Activated effector memory CD4-positive, alpha-beta T cell treated with anti-CD3 and anti-CD28 coated beads, Interleukin-2, amount 50 U/mL, for 16 hours (primary cell): ENCODE measurements around the gene NUDT16L1.
A peak's percentile ranks its signal among the peaks of the same experiment; 100 is the strongest.

Experiments used
- DNase-seq: peaks from one replicate; pipeline ENCODE4 v3.0.0-alpha.2; 2020

NUDT16L1 gene

GRCh38 chr16:4664538-4665418 is 28.6 kb upstream of the NUDT16L1 start:
- peak; percentile 81 for DNase-seq

GRCh38 chr16:4666537-4667202 is 26.7 kb upstream of the NUDT16L1 start:
- no peak for DNase-seq

- no peak for DNase-seq
Measured at GRCh38 chr16:4667203-4667963, 26.0 kb upstream of the NUDT16L1 start.

- DNase-seq, result no peak
Measured at GRCh38 chr16:4668313-4668960, 24.9 kb upstream of the NUDT16L1 start.

GRCh38 chr16:4673387-4674046 is 19.8 kb upstream of the NUDT16L1 start:
- DNase-seq, result no peak

GRCh38 chr16:4674926-4675530 is 18.3 kb upstream of the NUDT16L1 start:
- no peak for DNase-seq

GRCh38 chr16:4675864-4676786 is 17.2 kb upstream of the NUDT16L1 start:
- peak; percentile 82 for DNase-seq

GRCh38 chr16:4676831-4677230 is 16.5 kb upstream of the NUDT16L1 start:
- no peak for DNase-seq

- no peak for DNase-seq
Measured at GRCh38 chr16:4677390-4677789, 16.0 kb upstream of the NUDT16L1 start.

- DNase-seq, result no peak
Measured at GRCh38 chr16:4677994-4678393, 15.4 kb upstream of the NUDT16L1 start.

- DNase-seq, result no peak
Measured at GRCh38 chr16:4678596-4678995, 14.8 kb upstream of the NUDT16L1 start.

GRCh38 chr16:4679156-4679849 is 14.1 kb upstream of the NUDT16L1 start:
- DNase-seq, result no peak

GRCh38 chr16:4679850-4680636 is 13.3 kb upstream of the NUDT16L1 start:
- no peak for DNase-seq

- no peak for DNase-seq
Measured at GRCh38 chr16:4680673-4681470, 12.5 kb upstream of the NUDT16L1 start.

- DNase-seq, result no peak
Measured at GRCh38 chr16:4681471-4682083, 11.8 kb upstream of the NUDT16L1 start.

GRCh38 chr16:4682084-4682591 is 11.2 kb upstream of the NUDT16L1 start:
- DNase-seq, result no peak

GRCh38 chr16:4682616-4683254 is 10.6 kb upstream of the NUDT16L1 start:
- DNase-seq, result no peak
